GM19372 (cell line): ENCODE results near the gene ODR4.
"Not testable (repeated sequence)": the region's sequence is repeated elsewhere in the genome, so short reads cannot be mapped to it uniquely, and the experiment has no call there.

Experiments
- ATAC-seq: cut with Tn5 transposase; IDR thresholded peaks from one replicate; pipeline ENCODE4 v1.9.1; 2021; ENCODE audit warnings: mild to moderate bottlenecking, low read depth, moderate library complexity; ENCODE audit not compliant: unreplicated experiment

ODR4 gene

GRCh38 chr1:186420923-186421322, 45.3 kb downstream of the ODR4 start:
- ATAC-seq: peak; percentile 84

DNA sequence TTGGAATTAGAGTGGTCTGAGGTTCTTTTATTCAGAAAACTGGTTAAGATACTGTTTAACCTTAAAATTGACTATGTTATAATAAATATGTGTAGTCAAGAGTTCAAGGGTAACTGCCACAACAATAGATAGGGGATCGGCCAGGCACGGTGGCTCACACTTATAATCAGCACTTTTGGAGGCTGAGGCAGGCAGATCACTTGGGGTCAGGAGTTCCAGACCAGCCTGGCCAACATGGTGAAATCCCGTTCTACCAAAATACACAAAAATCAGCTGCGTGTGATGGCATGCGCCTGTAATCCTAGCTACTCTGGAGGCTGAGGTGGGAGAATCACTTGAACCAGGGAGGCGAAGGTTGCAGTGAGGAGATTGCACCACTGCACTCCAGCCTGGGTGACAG, 45.8 kb downstream of the ODR4 start:
- ATAC-seq: no peak

DNA sequence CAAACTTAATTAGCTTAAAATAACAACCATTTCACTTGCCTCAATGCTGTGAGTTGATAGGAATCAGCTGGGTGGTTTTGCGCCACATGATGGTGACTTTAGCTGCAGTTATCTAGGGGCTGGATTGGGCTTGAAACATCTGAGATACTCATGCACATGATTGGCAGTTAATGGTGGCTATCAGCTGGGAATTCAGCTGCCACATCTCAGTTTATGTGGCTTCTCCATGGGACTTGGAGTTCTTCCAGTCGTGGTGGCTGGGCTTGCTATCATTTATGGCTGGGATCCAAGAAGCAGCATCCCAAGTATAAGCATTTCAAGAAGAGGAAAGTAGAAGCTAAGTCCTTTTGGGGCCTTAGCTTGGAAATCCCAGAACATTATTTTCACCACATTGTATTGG, 48.9 kb downstream of the ODR4 start:
- ATAC-seq: no peak

DNA sequence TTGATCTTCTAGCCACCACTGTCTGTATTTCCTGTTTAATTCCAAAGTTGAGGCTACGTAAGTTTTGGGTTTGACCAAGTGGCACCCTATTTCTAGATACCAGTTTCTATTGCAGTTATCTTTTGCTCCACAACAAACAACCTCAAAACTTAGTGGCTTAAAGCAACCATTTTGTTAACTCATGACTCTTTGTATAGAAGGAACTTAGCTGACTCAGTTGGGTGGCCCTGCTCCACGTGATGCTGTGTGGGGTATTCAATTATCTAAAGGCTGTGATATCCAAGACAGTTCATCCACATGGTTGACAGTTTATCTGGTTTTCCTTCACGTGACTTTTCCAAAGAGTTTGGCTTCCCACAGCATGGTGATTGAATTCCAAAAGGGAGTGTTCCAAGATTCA, 50.5 kb downstream of the ODR4 start:
- ATAC-seq: no peak

DNA sequence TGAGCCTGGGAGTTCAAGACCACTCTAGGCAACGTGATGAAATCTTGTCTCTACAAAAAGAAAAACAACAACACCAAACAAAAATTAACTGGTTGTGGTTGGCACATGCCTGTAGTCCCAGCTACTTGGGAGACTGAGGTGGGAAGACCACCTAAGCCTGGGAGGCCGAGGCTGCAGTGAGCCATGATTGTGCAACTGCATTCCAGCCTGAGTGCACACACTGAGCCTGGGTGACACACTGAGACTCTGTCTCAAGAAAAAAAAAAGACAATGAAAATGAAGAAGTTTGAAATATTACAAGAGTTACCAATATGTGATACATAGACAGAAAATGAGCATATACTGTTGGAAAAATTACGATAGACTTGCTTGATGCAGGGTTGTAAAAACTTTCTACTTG, 53.4 kb downstream of the ODR4 start:
- no peak for ATAC-seq

GRCh38 chr1:186435336-186435735, 59.7 kb downstream of the ODR4 start:
- no peak for ATAC-seq

DNA sequence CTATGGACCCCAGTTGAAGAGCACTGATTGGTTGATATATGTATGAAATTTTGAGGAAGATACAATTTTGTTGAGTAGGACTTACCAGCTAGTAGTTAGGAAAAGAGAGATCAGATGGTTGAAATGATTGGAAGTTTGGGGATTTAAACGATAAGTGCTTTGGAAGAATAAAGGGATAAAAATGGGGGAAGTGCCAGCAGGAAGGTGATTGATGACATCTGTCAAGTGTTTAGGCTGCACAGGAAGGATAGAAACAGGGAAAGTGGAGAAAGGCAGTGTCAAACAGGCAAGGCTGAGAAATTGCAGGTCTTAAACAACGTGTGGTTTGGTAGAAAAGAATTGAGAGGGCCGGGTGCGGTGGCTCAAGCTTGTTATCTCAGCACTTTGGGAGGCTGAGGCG, 62.9 kb downstream of the ODR4 start:
- no peak for ATAC-seq

DNA sequence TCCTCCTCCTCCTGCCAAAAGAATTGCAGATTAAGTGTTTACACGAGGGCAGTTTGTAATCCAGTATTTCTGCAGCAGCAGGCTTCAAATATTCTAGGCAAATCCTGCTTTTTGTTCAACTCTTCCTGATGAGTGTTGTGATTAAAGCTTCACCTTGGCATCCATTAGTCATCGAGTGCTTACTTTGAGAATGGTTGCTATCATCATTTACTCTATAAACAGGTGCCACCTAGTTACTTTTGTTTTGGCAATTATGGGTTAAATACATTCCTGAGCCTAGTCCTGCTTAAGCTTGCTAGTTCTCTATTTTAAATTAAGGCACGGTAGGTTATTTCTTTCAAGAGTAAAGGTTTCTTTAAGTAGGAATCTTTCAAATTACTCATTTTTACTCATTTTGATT, 64.9 kb downstream of the ODR4 start:
- ATAC-seq: no peak

- no peak for ATAC-seq
Measured at GRCh38 chr1:186442651-186443375, 67.2 kb downstream of the ODR4 start.

DNA sequence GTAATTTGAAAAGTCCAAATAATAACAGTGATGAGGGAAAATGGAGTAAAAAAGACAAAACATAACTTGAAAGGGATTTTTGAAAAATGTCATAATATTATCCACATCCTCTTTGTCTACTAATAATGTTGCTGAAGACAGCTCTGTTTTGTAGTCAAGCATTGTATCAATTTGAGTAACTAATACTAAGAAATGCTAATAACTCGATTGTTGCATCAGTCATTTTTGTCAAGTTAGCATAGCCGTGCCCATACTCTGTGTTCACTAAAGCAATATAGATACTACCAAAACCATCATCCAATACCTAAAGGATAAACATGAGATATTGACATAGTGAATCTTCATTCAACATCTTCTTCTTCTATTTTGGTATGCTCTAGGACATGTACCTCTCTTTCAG, 68.0 kb downstream of the ODR4 start:
- no peak for ATAC-seq

- ATAC-seq: no peak
Measured at GRCh38 chr1:186446152-186446551, 70.5 kb downstream of the ODR4 start.

DNA sequence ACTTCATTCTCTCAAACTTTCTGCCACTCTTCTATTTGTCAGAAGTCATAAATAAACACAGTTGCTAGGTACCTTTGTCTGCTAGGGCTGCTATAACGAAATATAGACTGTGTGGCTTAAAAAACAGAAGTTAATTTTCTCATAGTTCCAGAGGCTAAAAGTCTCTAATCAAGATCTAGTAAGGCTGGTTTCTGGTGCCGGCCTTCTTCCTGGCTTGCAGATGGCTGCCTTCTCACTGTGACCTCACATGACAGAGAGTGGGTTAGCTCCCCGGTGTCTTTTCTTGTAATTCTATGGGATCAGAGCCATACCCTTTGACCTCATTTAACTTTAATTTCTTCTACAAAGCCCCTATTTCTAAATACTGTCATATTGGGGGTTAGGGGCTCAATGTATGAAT, 79.3 kb downstream of the ODR4 start:
- ATAC-seq: no peak

- ATAC-seq: no peak
Measured at GRCh38 chr1:186456729-186457255, 81.2 kb downstream of the ODR4 start.

- ATAC-seq: not testable (repeated sequence)
Measured at GRCh38 chr1:186459161-186459560, 83.5 kb downstream of the ODR4 start.

DNA sequence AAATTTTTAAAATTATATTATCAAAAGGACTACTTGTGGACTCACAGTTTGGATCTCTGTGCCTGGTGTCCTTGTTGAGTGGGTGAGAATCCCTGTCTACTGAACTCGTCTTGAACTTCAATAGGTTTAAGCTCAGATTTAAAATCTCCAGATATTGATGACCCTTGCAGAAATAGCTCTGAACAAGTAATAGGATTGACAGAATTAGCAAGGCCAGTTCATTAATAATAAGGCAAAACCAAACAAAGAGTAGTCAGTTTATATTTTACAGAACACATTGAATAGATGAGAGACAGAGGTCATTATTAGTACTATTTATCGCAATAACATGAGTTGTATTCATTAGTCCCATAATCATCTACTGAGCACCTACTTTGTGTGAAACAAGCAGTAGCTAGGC, 85.4 kb downstream of the ODR4 start, which contains the start of gene PDC:
Gene PDC (minus strand): TSS at position 101 of the 400 bp plus-strand sequence. CDS start 11,655 bp downstream, outside the sequence.
- ATAC-seq: no peak

GRCh38 chr1:186463511-186463910, 87.9 kb downstream of the ODR4 start:
- ATAC-seq: no peak

DNA sequence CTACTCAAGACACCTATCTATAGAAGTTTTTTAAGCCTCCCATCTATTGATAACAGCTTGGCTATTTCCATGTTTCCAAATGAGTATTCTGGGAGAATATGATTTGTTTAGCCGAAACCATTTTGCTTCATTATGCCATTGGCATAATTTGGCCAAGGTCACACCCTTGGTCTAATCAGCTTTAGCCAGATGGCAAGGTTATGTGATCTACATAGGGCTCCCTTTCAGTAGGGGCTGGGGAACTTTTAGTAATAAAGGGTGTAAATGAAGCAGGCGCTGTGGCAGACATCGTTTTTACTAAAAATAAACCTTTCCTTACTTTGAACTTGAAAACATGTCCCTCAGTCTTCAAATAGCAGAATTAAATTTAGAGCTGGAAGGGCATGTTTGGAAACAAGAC, 88.3 kb downstream of the ODR4 start:
- no peak for ATAC-seq

DNA sequence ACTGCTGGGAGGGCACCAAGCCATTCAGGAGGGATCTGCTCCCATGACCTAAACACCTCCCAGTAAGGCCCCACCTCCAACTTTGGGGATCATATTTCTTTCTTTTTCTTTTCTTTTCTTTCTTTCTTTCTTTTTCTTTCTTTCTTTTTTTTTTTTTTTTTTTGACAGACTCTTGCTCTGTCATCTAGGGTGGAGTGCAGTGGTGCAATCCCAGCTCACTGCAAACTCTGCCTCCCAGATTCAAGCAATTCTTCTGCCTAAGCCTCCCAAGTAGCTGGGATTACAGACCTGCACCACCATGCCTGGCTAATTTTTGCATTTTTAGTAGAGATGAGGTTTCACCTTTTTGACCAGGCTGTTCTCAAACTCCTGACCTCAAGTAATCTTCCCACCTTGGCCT, 89.9 kb downstream of the ODR4 start:
- not testable (repeated sequence) for ATAC-seq

- ATAC-seq: no peak
Measured at GRCh38 chr1:186465946-186466345, 90.3 kb downstream of the ODR4 start.
